ENCODE results near the gene EMC10.
"Not testable (repeated sequence)": the region's sequence is repeated elsewhere in the genome, so short reads cannot be mapped to it uniquely, and the experiment has no call there.

The EMC10 gene

DNA sequence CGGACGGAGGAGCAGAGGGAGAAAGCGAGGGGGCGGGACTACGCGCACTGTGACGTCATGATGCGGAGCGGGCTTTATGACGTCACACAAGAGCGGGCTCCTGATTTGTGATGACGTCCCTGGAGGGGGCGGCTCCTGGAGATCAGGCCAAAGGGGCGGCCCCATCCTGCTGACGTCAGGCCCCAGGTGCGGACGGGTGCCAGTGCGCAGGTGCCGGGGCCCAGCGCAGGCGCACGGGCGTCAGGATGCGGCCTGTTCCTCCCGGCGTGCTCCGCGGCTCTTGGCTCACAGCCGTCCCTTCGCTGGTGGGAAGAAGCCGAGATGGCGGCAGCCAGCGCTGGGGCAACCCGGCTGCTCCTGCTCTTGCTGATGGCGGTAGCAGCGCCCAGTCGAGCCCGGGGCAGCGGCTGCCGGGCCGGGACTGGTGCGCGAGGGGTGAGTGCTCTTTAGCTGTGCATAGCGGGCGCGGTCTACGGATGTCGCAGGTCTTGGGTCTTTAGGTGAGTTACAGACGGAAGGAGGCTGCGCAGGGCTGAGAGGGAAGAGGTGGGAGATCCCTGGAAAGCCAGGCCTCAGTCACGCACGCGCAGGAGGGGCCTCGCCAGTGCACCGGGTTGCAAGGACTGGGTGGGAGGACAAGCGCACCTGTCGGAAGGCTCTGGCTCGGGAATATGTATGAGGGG is at the start of gene EMC10, which contains the start of gene GARIN5A:
Gene EMC10, plus strand, starts transcription at position 284 of the 683 bp plus-strand sequence. Its CDS starts 38 bp downstream, at position 322.
Gene GARIN5A, minus strand, starts transcription at position 625 of the 683 bp plus-strand sequence. Its CDS starts 460 bp downstream, at position 165.
- DNase-seq: peak; percentile 25 to 35

- DNase-seq: no peak
Observed at GRCh38 chr19:50427318-50427925, 48.9 kb upstream of the EMC10 start.

- peak; percentile 57 to 63 for DNase-seq
Observed at GRCh38 chr19:50427997-50428425, 48.3 kb upstream of the EMC10 start.

- no peak for DNase-seq
Observed at GRCh38 chr19:50428772-50429463, 47.4 kb upstream of the EMC10 start.

GRCh38 chr19:50430888-50431342 is 45.4 kb upstream of the EMC10 start:
- DNase-seq: no peak

DNA sequence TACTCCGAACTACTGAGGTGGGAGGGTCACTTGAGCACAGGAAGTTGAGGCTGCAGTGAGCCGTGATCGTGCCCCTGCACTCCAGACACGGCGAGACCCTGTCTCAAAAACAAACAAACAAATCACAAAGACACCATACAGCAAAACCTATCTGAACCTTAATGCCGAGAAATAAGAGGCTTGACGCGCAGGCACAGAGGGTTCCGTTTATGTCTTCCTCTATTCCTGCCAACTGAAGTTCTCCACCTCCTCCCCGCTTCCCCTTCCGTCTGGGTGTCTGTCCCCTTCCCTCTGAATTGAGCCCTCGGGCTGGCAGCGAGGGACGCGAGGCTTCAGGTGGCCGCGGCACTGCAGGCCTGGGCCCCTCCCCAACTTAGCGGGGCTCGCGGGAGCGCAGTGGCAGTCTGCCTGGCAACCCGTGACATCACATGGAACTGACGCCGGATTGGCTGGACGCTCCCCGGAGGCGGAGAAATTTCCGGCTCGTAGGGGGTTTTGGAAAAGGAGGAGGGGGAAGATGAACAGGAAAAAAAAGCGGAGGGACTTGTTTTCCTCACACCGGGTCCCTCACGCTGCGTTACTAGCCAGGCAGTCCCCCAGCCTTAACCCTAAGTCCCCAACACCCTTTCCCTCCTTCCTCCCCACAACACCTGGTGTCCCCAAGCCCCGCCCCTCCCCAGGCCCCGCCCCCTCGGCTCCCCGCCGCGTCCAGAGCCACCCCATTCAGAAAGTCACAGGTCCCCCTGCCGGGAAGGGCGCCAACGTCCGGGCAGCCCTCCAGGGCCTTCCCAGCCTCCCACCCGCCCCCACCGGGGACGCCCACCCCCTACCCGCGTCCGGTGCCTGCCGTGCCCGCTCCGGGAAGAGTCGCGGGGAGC is 44.7 kb upstream of the EMC10 start:
- DNase-seq: peak; percentile 57 to 59

DNA sequence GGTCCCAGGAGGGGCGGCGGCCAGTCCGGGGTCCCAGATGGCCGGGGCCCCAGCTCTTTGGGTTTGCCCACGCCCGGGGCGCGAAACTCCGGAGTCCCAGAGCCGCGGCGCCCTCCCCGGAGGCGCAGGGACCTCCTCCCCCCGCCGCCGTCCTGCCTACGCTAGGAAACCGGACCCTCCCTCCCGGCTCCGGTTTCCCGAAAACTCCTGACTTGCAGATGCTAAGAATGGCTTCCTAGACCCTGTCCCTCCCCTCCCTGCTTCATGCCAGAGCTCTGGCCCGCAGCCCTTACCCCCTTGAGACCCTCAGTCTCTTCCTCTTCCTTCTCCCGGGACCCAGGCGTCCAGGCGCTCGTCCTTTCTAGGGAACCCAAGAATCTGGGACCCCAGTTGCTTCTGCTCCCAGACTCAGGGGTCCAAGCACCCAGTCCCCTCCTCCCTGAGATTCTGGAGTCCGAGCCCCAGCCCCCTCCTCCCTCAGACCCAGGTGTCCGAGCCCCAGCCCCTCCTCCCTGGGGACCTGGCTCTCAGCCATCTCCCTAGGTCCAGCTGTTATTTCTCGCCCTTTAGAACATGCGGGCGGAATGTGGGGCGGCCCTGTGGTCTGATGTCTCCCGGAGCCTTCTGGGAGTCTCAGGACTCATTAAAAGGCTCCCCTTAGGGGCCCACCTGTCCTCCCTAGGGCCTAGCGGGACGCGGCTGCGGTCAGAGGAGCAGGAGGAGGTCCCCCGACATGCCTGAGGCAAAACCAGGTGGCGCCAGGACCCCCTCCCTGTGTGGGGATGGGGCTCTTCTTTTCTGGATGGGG is 43.9 kb upstream of the EMC10 start, which contains the start of gene MYBPC2:
Gene MYBPC2, plus strand, starts transcription at position 672 of the 808 bp plus-strand sequence. Its CDS starts 62 bp downstream, at position 734.
- no peak for DNase-seq

DNA sequence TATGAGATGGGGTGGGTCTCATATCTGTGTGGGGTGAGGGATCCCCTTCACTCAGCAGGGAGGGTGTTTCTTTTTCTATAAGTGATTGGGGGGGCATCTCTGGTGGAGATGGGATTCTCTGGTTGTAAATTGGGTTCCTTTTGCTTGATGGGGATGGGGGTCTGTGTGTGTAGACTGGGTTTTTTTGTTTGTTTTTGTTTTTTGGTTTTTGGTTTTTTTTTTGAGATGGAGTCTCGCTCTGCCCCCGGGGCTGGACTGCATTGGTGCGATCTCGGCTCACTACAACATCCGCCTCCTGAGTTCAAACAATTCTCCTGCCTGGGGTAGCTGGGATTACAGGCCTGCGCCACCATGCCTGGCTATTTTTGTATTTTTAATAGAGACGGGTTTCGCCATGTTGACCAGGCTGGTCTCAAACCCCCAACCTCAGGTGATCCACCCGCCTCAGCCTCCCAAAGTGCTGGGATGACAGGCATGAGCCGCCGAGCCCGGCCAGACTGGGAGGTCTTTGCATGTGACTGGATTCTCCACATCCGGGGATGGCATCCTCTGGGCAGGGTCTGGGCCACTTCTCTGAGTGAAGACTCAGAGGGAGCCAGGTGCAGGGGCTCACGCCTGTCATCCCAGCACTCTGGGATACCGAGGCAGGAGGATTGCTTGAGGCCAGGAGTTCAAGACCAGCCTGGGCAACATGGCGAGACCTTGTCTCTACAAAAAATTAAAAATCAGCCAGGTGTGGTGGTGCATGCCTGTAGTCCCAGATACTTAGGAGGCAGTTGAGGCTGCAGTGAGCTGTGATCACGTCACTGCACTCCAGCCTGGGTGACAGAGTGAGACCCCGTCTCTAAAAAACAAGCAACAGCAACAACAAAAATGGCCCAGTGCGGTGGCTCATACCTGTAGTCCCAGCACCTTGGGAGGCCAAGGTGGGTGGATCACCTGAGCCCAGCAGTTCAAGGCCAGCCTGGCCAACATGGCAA is 42.8 kb upstream of the EMC10 start:
- DNase-seq: no peak

GRCh38 chr19:50434525-50434924 is 41.8 kb upstream of the EMC10 start:
- DNase-seq: no peak

- no peak for DNase-seq
Observed at GRCh38 chr19:50435221-50435620, 41.1 kb upstream of the EMC10 start.

GRCh38 chr19:50435627-50436026 is 40.7 kb upstream of the EMC10 start:
- no peak for DNase-seq

DNA sequence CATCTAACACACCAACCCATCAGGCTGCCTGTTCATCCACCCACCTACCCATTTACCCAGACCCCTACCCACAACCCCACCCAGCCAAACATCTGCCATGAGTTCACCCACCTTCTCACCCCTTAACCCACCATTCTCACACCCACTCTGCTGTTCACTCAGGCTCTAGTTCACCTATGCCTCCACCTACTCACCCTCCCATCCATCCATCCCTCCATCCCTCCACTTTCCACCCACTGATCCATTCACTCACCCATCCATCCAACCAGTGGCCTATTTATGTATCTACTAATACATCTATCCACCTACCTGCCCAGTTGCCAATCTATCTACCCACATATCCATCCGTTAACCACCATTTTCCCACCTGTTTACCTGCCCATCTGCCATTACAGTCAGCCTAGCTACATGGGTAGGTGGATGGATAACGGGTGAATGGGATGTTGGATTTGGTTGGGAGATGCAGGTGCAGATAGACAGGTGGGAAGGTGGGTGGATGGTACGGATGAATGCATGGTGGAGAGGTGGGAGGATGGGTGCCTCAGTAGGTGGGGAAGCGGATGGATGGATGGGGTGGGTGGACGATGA is 38.4 kb upstream of the EMC10 start:
- DNase-seq: no peak

DNA sequence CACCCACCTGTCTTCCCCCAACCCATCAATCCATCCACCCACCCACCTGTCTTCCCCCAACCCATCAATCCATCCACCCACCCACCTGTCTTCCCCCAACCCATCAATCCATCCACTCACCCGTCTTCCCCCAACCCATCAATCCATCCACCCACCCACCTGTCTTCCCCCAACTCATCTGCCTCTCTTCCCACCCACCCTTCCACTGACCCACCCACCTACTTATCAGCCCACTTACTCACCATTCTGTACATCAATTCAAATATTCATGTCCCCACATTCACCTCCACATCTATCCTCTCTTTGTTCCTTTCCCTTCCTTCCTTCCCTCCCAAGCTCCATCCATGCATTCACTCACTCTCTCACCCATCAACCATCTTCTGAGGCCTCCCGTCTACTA is 37.2 kb upstream of the EMC10 start:
- not testable (repeated sequence) for DNase-seq

DNA sequence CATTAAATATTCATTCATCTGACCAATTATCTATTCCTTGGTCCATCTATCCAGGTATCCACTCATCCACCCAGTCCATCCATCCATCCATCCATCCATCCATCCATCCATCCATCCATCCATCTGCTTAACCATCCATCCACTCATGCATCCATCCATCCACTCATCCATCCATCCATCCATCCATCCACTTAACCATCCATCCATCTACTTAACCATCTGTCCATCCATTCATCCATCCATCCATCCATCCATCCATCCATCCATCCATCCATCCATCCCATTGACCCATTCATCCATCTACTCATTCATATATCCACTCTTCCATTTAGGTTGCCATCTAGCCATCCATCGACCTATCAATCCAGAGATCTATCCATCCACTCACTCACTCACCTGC is 32.2 kb upstream of the EMC10 start:
- no peak for DNase-seq

DNA sequence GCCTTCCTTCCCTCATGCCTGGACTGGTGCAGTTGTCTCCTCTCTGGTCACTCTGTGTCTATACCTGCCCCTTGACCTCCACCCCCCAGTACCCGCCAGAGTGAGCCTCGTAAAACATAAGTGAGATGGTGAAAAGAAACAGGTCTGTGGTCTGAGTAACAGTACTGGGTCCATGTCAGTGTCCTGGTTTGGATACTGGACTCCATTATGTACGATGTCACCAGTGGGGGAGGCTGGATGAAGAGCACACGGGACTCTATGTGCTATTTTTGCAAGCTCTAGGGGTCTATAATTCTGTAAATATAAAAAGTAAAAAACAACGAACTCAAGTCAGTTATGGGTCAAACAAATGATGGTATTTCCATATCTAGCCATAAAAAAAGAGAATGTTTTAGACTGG is 29.3 kb upstream of the EMC10 start:
- DNase-seq: no peak

GRCh38 chr19:50447750-50448149 is 28.6 kb upstream of the EMC10 start:
- DNase-seq: no peak

- DNase-seq: no peak
Observed at GRCh38 chr19:50449236-50449899, 26.9 kb upstream of the EMC10 start.

- DNase-seq: no peak
Observed at GRCh38 chr19:50450369-50451222, 25.7 kb upstream of the EMC10 start.

GRCh38 chr19:50451223-50451534 is 25.1 kb upstream of the EMC10 start:
- DNase-seq: no peak
